ENCODE results near the gene ALDH3B2. TPM values are rescaled to one million over a fixed set of nuclear protein-coding genes. Genes with fewer than 3 reads are reported as not detected.

The ALDH3B2 gene
- total and polyA plus RNA-seq, 4 donors, result 1.1 to 4.8 (median 2.5) TPM

- H3K9me3 ChIP-seq (ENCODE audit: control insufficient read depth in 4 of 4, insufficient read depth in 3 of 4, low read length in 3 of 4), result no peaks in the 10 kb centered on the region
- no peak overlapping the region for H3K4me3 ChIP-seq
- H3K4me1 ChIP-seq (ENCODE audit: control insufficient read depth in 5 of 5, insufficient read depth in 5 of 5, low read length in 5 of 5), result peaks cover 0 to 7% (median 0%) of the 10 kb centered on the region in 5 donors
- H3K27ac ChIP-seq (ENCODE audit: low read depth in 1 of 2, low read length in 1 of 2), result no peak overlapping the region
- WGBS, 2 donors, result 38 to 40% methylated on average over 30 to 34 of the region's 34 CpGs
- DNase-seq (no peak), ATAC-seq (ENCODE audit: insufficient read depth, low FRiP score) (no peak)
- H3K27me3 ChIP-seq (ENCODE audit: control insufficient read depth in 3 of 3, insufficient read depth in 3 of 3, low read length in 2 of 3), result peaks cover 0 to 3% (median 2%) of the 10 kb centered on the region in 3 donors
- peaks cover 0 to 20% (median 2%) of the 10 kb centered on the region in 4 donors for H3K36me3 ChIP-seq (ENCODE audit: control insufficient read depth in 4 of 4, insufficient read depth in 4 of 4, low read length in 4 of 4)
- no peak overlapping the region for H3K9ac ChIP-seq (ENCODE audit: insufficient read depth in 1 of 2, low read length in 2 of 2)
- no peak for TF ChIP-seq CTCF (IDR thresholded peaks at IDR 0.05; ENCODE audit: control extremely low read depth, extremely low read depth)
Observed at GRCh38 chr11:67615728-67616430, 58.5 kb downstream of the ALDH3B2 start.

GRCh38 chr11:67614730-67615714 lies 59.4 kb downstream of the ALDH3B2 start:
- Histone ChIP-seq H3K27ac (ENCODE audit: low read depth in 1 of 2, low read length in 1 of 2) (peak overlapping the region; percentile 29 to 52), H3K27me3 (ENCODE audit: control insufficient read depth in 3 of 3, insufficient read depth in 3 of 3, low read length in 2 of 3) (peaks cover 0 to 3% (median 2%) of the 10 kb centered on the region in 3 donors), H3K9ac (ENCODE audit: insufficient read depth in 1 of 2, low read length in 2 of 2) (no peak overlapping the region), H3K36me3 (ENCODE audit: control insufficient read depth in 4 of 4, insufficient read depth in 4 of 4, low read length in 4 of 4) (peaks cover 0 to 28% (median 2%) of the 10 kb centered on the region in 4 donors), H3K4me3 (no peak overlapping the region), H3K4me1 (ENCODE audit: control insufficient read depth in 5 of 5, insufficient read depth in 5 of 5, low read length in 5 of 5) (peaks cover 0 to 7% (median 0%) of the 10 kb centered on the region in 5 donors), H3K9me3 (ENCODE audit: control insufficient read depth in 4 of 4, insufficient read depth in 3 of 4, low read length in 3 of 4) (no peaks in the 10 kb centered on the region)
- ATAC-seq (ENCODE audit: insufficient read depth, low FRiP score) (peak; percentile 48), DNase-seq (no peak)
- 86 to 90% methylated on average over 18 of the region's 18 CpGs for WGBS, 2 donors
- no peak for TF ChIP-seq CTCF (IDR thresholded peaks at IDR 0.05; ENCODE audit: control extremely low read depth, extremely low read depth)

- WGBS, 2 donors, result 12 to 13% methylated on average over 23 of the region's 23 CpGs
- peak; percentile 7 for TF ChIP-seq CTCF (IDR thresholded peaks at IDR 0.05; ENCODE audit: control extremely low read depth, extremely low read depth)
- Histone ChIP-seq H3K4me3 (no peak overlapping the region), H3K9ac (ENCODE audit: insufficient read depth in 1 of 2, low read length in 2 of 2) (peak overlapping the region in 1 of 2 donors; percentile 4), H3K4me1 (ENCODE audit: control insufficient read depth in 5 of 5, insufficient read depth in 5 of 5, low read length in 5 of 5) (peaks cover 0 to 7% (median 0%) of the 10 kb centered on the region in 5 donors), H3K9me3 (ENCODE audit: control insufficient read depth in 4 of 4, insufficient read depth in 3 of 4, low read length in 3 of 4) (no peaks in the 10 kb centered on the region), H3K27ac (ENCODE audit: low read depth in 1 of 2, low read length in 1 of 2) (peak overlapping the region; percentile 29 to 52), H3K36me3 (ENCODE audit: control insufficient read depth in 4 of 4, insufficient read depth in 4 of 4, low read length in 4 of 4) (peaks cover 0 to 33% (median 5%) of the 10 kb centered on the region in 4 donors), H3K27me3 (ENCODE audit: control insufficient read depth in 3 of 3, insufficient read depth in 3 of 3, low read length in 2 of 3) (peaks cover 0 to 3% (median 2%) of the 10 kb centered on the region in 3 donors)
- DNase-seq (peak; percentile 48 to 70 (median 59)), ATAC-seq (ENCODE audit: insufficient read depth, low FRiP score) (peak; percentile 56)
Observed at GRCh38 chr11:67613960-67614715, 60.3 kb downstream of the ALDH3B2 start.
